ENCODE measurements around the gene RNASEH1. TPM values are rescaled to one million over a fixed set of nuclear protein-coding genes. Genes with fewer than 3 reads are reported as not detected.

RNASEH1 gene
- total RNA-seq, 1 experiment from 2014 or later, result 42.0 TPM

- TF ChIP-seq CTCF (conservative IDR thresholded peaks at IDR 0.05), result no peak
- no peak overlapping the region for H4K8ac ChIP-seq (replicated peaks; ENCODE audit: insufficient read length, low read depth, low read length)
These were observed 53.4 kb downstream of the RNASEH1 start for GRCh38 chr2:3504741-3505140.

More at GRCh38 chr2:3504741-3505140, 53.4 kb downstream of the RNASEH1 start:
- no peak overlapping the region for H2BK5ac ChIP-seq (ENCODE audit: insufficient read length, low read length)
- no peak overlapping the region for H3K23ac ChIP-seq (ENCODE audit: insufficient read length, low read depth, low read length)
- no peaks in the 10 kb centered on the region for H3K4me1 ChIP-seq (ENCODE audit: insufficient read depth, low read length)
- no peak overlapping the region for H3K27ac Mint-ChIP-seq
- H3K79me2 ChIP-seq (ENCODE audit: insufficient read depth, low read length), result no peaks in the 10 kb centered on the region
- H3K27ac ChIP-seq (ENCODE audit: insufficient read length, low read depth, low read length), result no peak overlapping the region
- H3K56ac ChIP-seq (ENCODE audit: insufficient read length, low read depth, low read length), result no peak overlapping the region
- H2BK20ac ChIP-seq (ENCODE audit: low read depth, low read length, poor library complexity, severe bottlenecking), result no peak overlapping the region
- no peak overlapping the region for H2BK15ac ChIP-seq (ENCODE audit: low read depth, low read length)
- H3K18ac ChIP-seq (ENCODE audit: insufficient read length, low read depth, low read length), result no peak overlapping the region
- H3K4ac ChIP-seq (ENCODE audit: low read depth, low read length), result no peak overlapping the region
- no peaks in the 10 kb centered on the region for H4K20me1 ChIP-seq (ENCODE audit: control insufficient read depth, insufficient read depth, insufficient read length)
- no peaks in the 10 kb centered on the region for H3K9me3 ChIP-seq (ENCODE audit: control insufficient read depth, low read depth, low read length)
- H2AFZ ChIP-seq (ENCODE audit: low read length), result no peak overlapping the region
- H2AK5ac ChIP-seq (ENCODE audit: insufficient read length, low read length), result no peak overlapping the region
- no peaks in the 10 kb centered on the region for H3K27me3 ChIP-seq (ENCODE audit: insufficient read depth, low read length)
- H3K27me3 Mint-ChIP-seq (ENCODE audit: low read depth), result no peaks in the 10 kb centered on the region; the same call in 1 of the 2 replicates
- no peak overlapping the region for H3K4me3 Mint-ChIP-seq
- no peak overlapping the region for H2BK120ac ChIP-seq (ENCODE audit: low read depth, low read length, poor library complexity, severe bottlenecking)
- no peak for DNase-seq
- no peaks in the 10 kb centered on the region for H3K23me2 ChIP-seq (ENCODE audit: insufficient read length, low read depth, low read length, poor library complexity, severe bottlenecking)
- no peak overlapping the region for H4K5ac ChIP-seq (ENCODE audit: insufficient read length, low read depth, low read length)
- H3K9me3 Mint-ChIP-seq, result no peaks in the 10 kb centered on the region
- no peak overlapping the region for H3T11ph ChIP-seq (ENCODE audit: low read length)
- WGBS (ENCODE audit: extremely low coverage, insufficient read length, low lambda C conversion rate), result no CpG with 5 or more reads among the region's 5 CpGs
- H3K79me1 ChIP-seq (ENCODE audit: insufficient read depth, low read depth, low read length, poor library complexity, severe bottlenecking), result no peaks in the 10 kb centered on the region
- H3K36me3 Mint-ChIP-seq (ENCODE audit: insufficient read depth in 1 of 3, low read depth in 3 of 3), result peaks cover 9 to 30% (median 14%) of the 10 kb centered on the region in 3 experiments
- no peaks in the 10 kb centered on the region for H3K4me1 Mint-ChIP-seq
- no peak overlapping the region for H3K9ac ChIP-seq (ENCODE audit: extremely low read depth, insufficient read length, low read length)
- no peak overlapping the region for H3K4me2 ChIP-seq (ENCODE audit: insufficient read depth, insufficient read length, low read length)
- H3K14ac ChIP-seq (ENCODE audit: insufficient read depth, low read length), result no peak overlapping the region
- no peak overlapping the region for H4K91ac ChIP-seq (ENCODE audit: insufficient read length, low read depth, low read length)
- H2BK12ac ChIP-seq (ENCODE audit: insufficient read length, low read depth, low read length), result no peak overlapping the region
